Ascending aorta (tissue), 2 donors: ENCODE measurements around the gene NUP43. TPM values are rescaled to one million over a fixed set of nuclear protein-coding genes. Genes with fewer than 3 reads are reported as not detected.
"Not testable (repeated sequence)": the region's sequence is repeated elsewhere in the genome, so short reads cannot be mapped to it uniquely, and the experiment has no call there.

Experiments
- DNase-seq, 2 donors: peaks; one replicate each; pipeline ENCODE4 v3.0.0-alpha.2; 2019; ENCODE audit warnings: low spot score in 2 of 2
- H3K27ac ChIP-seq, 2 donors: fragments of 200-600 bp; sonication (generic); one replicate each; pipeline ENCODE4 v1.5.1; 2016 to 2017; ENCODE audit warnings: mild to moderate bottlenecking in 1 of 2
- H3K27me3 ChIP-seq: fragments of 200-600 bp; sonication (generic); one replicate; pipeline ENCODE4 v1.5.1; 2017
- H3K36me3 ChIP-seq, 2 donors: fragments of 200-600 bp; sonication (generic); one replicate each; pipeline ENCODE4 v1.5.1; 2016
- H3K4me1 ChIP-seq, 2 donors: fragments of 200-600 bp; sonication (generic); one replicate each; pipeline ENCODE4 v1.5.1; 2016 to 2017; ENCODE audit warnings: mild to moderate bottlenecking in 1 of 2
- H3K4me3 ChIP-seq, 2 donors: fragments of 200-600 bp; sonication (generic); one replicate each; pipeline ENCODE4 v1.5.1; 2016 to 2017; ENCODE audit warnings: mild to moderate bottlenecking in 1 of 2
- H3K9me3 ChIP-seq, 2 donors: fragments of 200-600 bp; sonication (generic); one replicate each; pipeline ENCODE4 v1.5.1; 2016
- intact Hi-C: fragments of 100-400 bp; cut with DNase I; formaldehyde crosslinking; loops from one replicate; pipeline ENCODE4 v1.15.1; 2023
- total RNA-seq: library from RNA; depleted of rRNA; stranded (reverse); fragments of >200 nt; gene quantifications from one replicate; pipeline ENCODE4 v1.1.0, GENCODE V29; 2016
- TF ChIP-seq, protein P1 (sequence below), 3 experiments: fragments of 200-600 bp in 2 of 3; fragments of 450-650 bp in 1 of 3; sonication (generic) in 2 of 3; IDR thresholded peaks; one replicate each; pipeline ENCODE4 v1.5.1; 2016 to 2019; ENCODE audit warnings: antibody characterized with exemption in 3 of 3, mild to moderate bottlenecking in 1 of 3, moderate library complexity in 1 of 3

NUP43 gene
- total RNA-seq, 1 donor from 2014 or later: 2.9 TPM

DNA sequence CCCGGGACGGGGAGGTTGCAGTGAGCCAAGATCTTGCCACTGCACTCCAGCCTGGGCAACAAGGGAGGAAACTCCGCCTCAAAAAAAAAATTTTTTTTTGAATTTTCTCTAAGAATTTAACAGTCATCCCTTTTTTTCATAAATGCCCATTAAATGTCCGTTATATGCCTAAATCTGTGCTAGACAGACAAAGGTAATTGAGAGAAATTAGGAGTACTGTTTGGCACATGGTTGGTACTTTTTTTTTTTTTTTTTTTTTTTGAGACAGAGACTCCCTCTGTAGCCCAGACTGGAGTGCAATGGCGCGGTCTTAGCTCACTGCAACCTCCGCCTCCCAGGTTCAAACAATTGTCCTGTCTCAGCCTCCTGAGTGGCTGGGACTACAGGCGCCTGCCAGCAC lies 4.9 kb upstream of the NUP43 start:
- Histone ChIP-seq H3K4me3 (peak overlapping the region in 1 of 2 donors; percentile 85), H3K27me3 (no peaks in the 10 kb centered on the region), H3K27ac (no peak overlapping the region), H3K4me1 (peaks cover 0 to 14% of the 10 kb centered on the region in 2 donors), H3K36me3 (no peaks in the 10 kb centered on the region), H3K9me3 (no peaks in the 10 kb centered on the region)
- intact Hi-C loops: loop anchor here (2.0 kb wide), 1 partner anchor 112 kb away; no protein-coding TSS in a partner anchor
- no peak for DNase-seq
- TF ChIP-seq, protein P1, sequence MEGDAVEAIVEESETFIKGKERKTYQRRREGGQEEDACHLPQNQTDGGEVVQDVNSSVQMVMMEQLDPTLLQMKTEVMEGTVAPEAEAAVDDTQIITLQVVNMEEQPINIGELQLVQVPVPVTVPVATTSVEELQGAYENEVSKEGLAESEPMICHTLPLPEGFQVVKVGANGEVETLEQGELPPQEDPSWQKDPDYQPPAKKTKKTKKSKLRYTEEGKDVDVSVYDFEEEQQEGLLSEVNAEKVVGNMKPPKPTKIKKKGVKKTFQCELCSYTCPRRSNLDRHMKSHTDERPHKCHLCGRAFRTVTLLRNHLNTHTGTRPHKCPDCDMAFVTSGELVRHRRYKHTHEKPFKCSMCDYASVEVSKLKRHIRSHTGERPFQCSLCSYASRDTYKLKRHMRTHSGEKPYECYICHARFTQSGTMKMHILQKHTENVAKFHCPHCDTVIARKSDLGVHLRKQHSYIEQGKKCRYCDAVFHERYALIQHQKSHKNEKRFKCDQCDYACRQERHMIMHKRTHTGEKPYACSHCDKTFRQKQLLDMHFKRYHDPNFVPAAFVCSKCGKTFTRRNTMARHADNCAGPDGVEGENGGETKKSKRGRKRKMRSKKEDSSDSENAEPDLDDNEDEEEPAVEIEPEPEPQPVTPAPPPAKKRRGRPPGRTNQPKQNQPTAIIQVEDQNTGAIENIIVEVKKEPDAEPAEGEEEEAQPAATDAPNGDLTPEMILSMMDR (IDR thresholded peaks at IDR 0.05): no peak

DNA sequence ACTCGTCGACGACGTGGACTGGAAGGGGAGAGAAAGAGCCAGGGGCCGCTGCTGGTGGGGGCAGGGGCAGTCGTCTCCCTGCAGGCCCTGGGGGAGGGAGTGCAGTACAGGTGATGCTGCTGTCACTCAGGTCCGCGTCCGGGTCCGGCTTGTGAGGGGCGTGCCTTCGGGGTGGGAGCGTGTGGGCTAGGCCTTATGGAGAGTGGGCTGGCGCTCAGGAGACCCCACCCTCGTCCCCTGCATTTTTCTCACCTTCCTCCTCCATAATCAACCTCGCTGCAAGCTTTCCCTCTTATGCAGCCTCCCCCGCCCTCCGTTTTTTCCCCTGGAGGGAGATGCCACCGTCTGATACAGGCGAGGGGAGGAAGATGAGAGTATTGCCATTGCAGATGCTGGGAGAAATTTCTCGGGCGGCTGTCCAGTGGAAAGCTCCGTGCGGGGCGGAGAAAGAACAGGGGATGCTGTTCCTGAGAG lies 3.8 kb upstream of the NUP43 start:
- Histone ChIP-seq H3K4me1 (peaks cover 0 to 18% of the 10 kb centered on the region in 2 donors), H3K27ac (peak overlapping the region; percentile 86 to 90), H3K27me3 (no peaks in the 10 kb centered on the region), H3K4me3 (peak overlapping the region; percentile 85 to 96), H3K36me3 (no peaks in the 10 kb centered on the region), H3K9me3 (no peaks in the 10 kb centered on the region)
- peak in 1 of 2 donors; percentile 72 for DNase-seq
- TF ChIP-seq, protein P1 (IDR thresholded peaks at IDR 0.05): no peak
- intact Hi-C loops: loop anchor here (2.0 kb wide), 1 partner anchor 113 kb away; no protein-coding TSS in a partner anchor

DNA sequence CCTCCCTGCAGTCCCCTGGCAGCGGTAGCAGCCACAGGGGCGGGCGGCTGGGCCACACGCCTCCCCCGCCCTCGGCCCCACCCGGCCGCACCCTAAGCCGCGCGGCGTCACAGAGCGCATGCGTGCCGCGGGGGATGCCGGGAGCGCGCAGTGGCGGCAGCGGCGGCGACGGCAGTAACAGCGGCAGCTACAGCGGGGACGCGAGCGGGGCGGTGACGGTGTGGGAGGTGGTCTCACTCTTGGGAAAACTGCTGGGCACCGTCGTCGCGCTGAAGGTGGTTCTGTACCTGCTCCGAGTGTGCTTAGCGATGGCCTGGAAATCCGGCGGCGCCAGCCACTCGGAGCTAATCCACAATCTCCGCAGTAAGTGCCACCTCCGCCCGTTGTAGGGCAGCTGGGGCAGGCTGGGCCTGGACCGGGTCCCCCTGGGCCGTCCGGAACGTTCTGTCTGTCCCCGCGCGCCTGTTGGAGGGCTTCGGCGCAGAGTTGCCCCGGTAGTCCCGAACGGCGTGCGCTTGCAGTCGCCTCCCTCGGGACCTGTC lies 3.3 kb upstream of the NUP43 start, which contains the start of gene PCMT1:
TSS of gene PCMT1 (plus strand) at position 148 of the 542 bp plus-strand sequence. CDS start at position 309, 161 bp downstream.
- no peaks in the 10 kb centered on the region for H3K27me3 ChIP-seq
- H3K4me3 ChIP-seq: peak within 1 kb of the TSS; percentile 85 to 96
- no peaks in the 10 kb centered on the region for H3K9me3 ChIP-seq
- TF ChIP-seq, protein P1 (IDR thresholded peaks at IDR 0.05): no peak
- peaks cover 0 to 18% of the 10 kb centered on the region in 2 donors for H3K4me1 ChIP-seq
- no peaks in the 10 kb centered on the region for H3K36me3 ChIP-seq
- H3K27ac ChIP-seq: peak within 1 kb of the TSS; percentile 86 to 90
- intact Hi-C loops: loop anchor here (2.0 to 10.0 kb wide), 2 partner anchors 113 to 175 kb away; partner anchors contain the start of gene RAET1G
- peak; percentile 71 to 94 for DNase-seq

DNA sequence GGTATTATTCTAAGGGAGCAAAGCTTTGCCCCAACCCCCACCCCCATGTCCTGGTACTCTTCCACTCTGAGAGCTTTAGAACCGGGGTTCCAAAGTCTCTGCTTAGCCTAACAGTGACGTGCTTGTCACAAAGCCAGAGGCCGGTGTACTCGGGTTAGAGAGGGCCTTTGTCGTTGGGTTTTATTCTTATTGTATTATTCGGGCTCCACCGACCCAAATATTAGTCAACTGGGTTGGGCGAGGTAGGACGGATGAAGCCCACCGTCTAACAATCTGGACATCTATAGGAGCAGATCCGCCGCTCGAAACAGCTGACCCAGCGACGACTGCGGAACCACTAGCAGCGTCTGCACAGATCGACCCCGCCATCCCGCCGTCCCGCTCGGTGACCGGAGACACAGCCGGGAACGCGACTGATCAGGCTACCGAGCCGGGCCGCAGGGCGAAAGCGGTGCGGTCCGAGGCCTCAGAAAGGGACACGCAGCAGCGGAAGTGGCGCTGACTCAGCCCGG lies 2.8 kb upstream of the NUP43 start:
- H3K36me3 ChIP-seq, DNase-seq, H3K9me3 ChIP-seq, H3K27me3 ChIP-seq: not testable (repeated sequence)
- Histone ChIP-seq H3K4me3 (peak overlapping the region; percentile 85 to 96), H3K27ac (peak overlapping the region; percentile 86 to 90), H3K4me1 (peaks cover 0 to 18% of the 10 kb centered on the region in 2 donors)
- intact Hi-C loops: loop anchor here (10.0 kb wide), 1 partner anchor 176 kb away; the partner anchor contains the start of gene RAET1G

- not testable (repeated sequence) for H3K27me3 ChIP-seq, DNase-seq, H3K9me3 ChIP-seq, H3K4me1 ChIP-seq, H3K27ac ChIP-seq
- intact Hi-C loops: loop anchor here (10.0 kb wide), 1 partner anchor 180 kb away; the partner anchor contains the start of gene RAET1G
- Histone ChIP-seq H3K36me3 (peaks cover 23 to 24% of the 10 kb centered on the region in 2 donors), H3K4me3 (peak overlapping the region; percentile 70 to 73)
These were observed 1.1 kb downstream of the NUP43 start for GRCh38 chr6:149745252-149745651.

DNA sequence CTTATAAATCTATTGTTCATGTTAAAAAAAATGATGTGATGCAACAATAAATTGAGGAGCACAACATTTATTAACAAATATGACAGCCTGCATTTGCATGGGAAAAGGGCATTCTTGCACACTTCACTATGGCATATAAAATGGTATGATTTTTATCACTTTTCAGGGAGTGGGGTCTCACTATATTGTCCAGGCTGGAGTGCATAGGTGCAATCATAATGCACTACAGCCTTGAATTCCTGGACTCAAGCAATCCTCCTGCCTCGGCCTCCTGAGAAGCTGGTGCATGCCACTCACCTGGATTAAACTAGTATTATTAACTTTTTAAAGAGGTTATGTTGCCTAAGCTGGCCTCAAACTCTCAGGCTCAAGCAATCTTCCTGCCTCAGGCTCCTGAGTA lies 11.4 kb downstream of the NUP43 start:
- no peak overlapping the region for H3K27ac ChIP-seq
- TF ChIP-seq, protein P1 (IDR thresholded peaks at IDR 0.05): no peak
- H3K27me3 ChIP-seq: no peaks in the 10 kb centered on the region
- H3K4me1 ChIP-seq: no peaks in the 10 kb centered on the region
- no peaks in the 10 kb centered on the region for H3K9me3 ChIP-seq
- DNase-seq: no peak
- no peak overlapping the region for H3K4me3 ChIP-seq
- H3K36me3 ChIP-seq: peaks cover 61 to 63% of the 10 kb centered on the region in 2 donors
- intact Hi-C loops: no loop called here
